A549 (cell line): ENCODE results near the gene CSMD2. TPM values are rescaled to one million over a fixed set of nuclear protein-coding genes. Genes with fewer than 3 reads are reported as not detected.

Experiments used
- ATAC-seq, 2 experiments: fragments of 200-7000 bp in 1 of 2; fragments of >200 bp in 1 of 2; cut with Nextera tagmentation in 1 of 2; cut with Tn5 transposase in 1 of 2; 3 replicates each; pipeline versions ENCODE4 v1.8.0 to v1.9.1; 2018 to 2020; ENCODE audit warnings: mild to moderate bottlenecking in 1 of 2, moderate library complexity in 1 of 2
- CTCF ChIA-PET: fragments of 300-600 bp; sonication (Branson Sonifier 250); formaldehyde crosslinking; extraction: SDS; loops from one replicate; lab custom pipeline; 2021; ENCODE audit warnings: antibody characterized with exemption, inconsistent platforms; lab: Yijun Ruan, JAX
- POLR2A ChIA-PET: fragments of 350-600 bp; formaldehyde crosslinking; extraction: SDS; loops from one replicate; lab custom pipeline; 2021; ENCODE audit warnings: antibody characterized with exemption, inconsistent platforms; lab: Yijun Ruan, JAX
- DNase-seq, 2 experiments: peaks; one replicate each; pipeline versions ENCODE4 v3.0.0 to v3.0.0-alpha.2; 2011 to 2016; ENCODE audit warnings: low read depth in 1 of 2, low spot score in 1 of 2
- FAIRE-seq: peaks from 2 replicates; lab custom pipeline; 2011; peaks lifted over from hg19 to GRCh38; lab: Jason Lieb, UNC
- H3K27ac ChIP-seq, 2 experiments: fragments of >200 bp; sonication (Bioruptor Twin); formaldehyde crosslinking; 3 replicates each; pipeline ENCODE4 v1.5.1; 2016 to 2017
- H3K4me1 ChIP-seq: fragments of >200 bp; sonication (Bioruptor Twin); formaldehyde crosslinking; 3 replicates; pipeline ENCODE4 v1.6.1; 2016
- H3K4me2 ChIP-seq: fragments of >200 bp; sonication (Bioruptor Twin); formaldehyde crosslinking; 3 replicates; pipeline ENCODE4 v1.6.1; 2016
- H3K4me3 ChIP-seq: fragments of >200 bp; sonication (Bioruptor Twin); formaldehyde crosslinking; 3 replicates; pipeline ENCODE4 v1.5.1; 2016
- H3K9me3 ChIP-seq: fragments of >200 bp; sonication (Bioruptor Twin); formaldehyde crosslinking; 3 replicates; pipeline ENCODE4 v1.6.1; 2016
- BHLHE40 ChIP-seq: IDR thresholded peaks from 2 replicates; pipeline ENCODE4 v1.6.1; 2012; ENCODE audit warnings: low read depth, low read length, inconsistent platforms
- CBX8 ChIP-seq: fragments of 200-600 bp; sonication (generic); IDR thresholded peaks from 2 replicates; pipeline ENCODE4 v1.6.1; 2016
- CEBPB ChIP-seq, 2 experiments: fragments of >200 bp in 1 of 2; sonication (Bioruptor Twin) in 1 of 2; formaldehyde crosslinking in 1 of 2; IDR thresholded peaks; 2 replicates each; pipeline ENCODE4 v1.6.1; 2012 to 2016
- CHD2 ChIP-seq: fragments of 150-350 bp; IDR thresholded peaks from 2 replicates; pipeline ENCODE4 v1.6.1; 2014; ENCODE audit warnings: low read length; ENCODE audit not compliant: partially characterized antibody
- CHD4 ChIP-seq: fragments of 200-600 bp; sonication (generic); IDR thresholded peaks from 2 replicates; pipeline ENCODE4 v1.6.1; 2016; ENCODE audit warnings: antibody characterized with exemption, mild to moderate bottlenecking, borderline replicate concordance
- EHMT2 ChIP-seq: fragments of 200-600 bp; sonication (generic); IDR thresholded peaks from 2 replicates; pipeline ENCODE4 v1.6.1; 2016; ENCODE audit warnings: antibody characterized with exemption, low read depth, mild to moderate bottlenecking, moderate library complexity
- HMGXB4 ChIP-seq: fragments of 250-450 bp; sonication (Bioruptor Pico); IDR thresholded peaks from 2 replicates; pipeline ENCODE4 v1.5.0; 2021; ENCODE audit warnings: mild to moderate bottlenecking, moderate library complexity, borderline replicate concordance
- HOXB13 ChIP-seq: fragments of 250-450 bp; sonication (Bioruptor Pico); IDR thresholded peaks from 2 replicates; pipeline ENCODE4 v1.5.0; 2020; ENCODE audit warnings: low read depth, mild to moderate bottlenecking, moderate library complexity
- HOXB5 ChIP-seq: fragments of 250-450 bp; sonication (Bioruptor Pico); IDR thresholded peaks from 2 replicates; pipeline ENCODE4 v1.5.0; 2020; ENCODE audit warnings: mild to moderate bottlenecking, moderate library complexity
- KDM1A ChIP-seq: fragments of 200-600 bp; sonication (generic); IDR thresholded peaks from 2 replicates; pipeline ENCODE4 v1.6.1; 2016; ENCODE audit warnings: low read depth, mild to moderate bottlenecking
- KDM5A ChIP-seq: fragments of 200-600 bp; sonication (generic); IDR thresholded peaks from 2 replicates; pipeline ENCODE4 v1.6.1; 2016; ENCODE audit warnings: antibody characterized with exemption, mild to moderate bottlenecking
- MYC ChIP-seq: IDR thresholded peaks from 2 replicates; pipeline ENCODE4 v1.6.1; 2012; ENCODE audit warnings: mild to moderate bottlenecking, inconsistent platforms, low read length, improper control_type of control experiment, borderline replicate concordance
- NFE2L2 ChIP-seq: fragments of 150-350 bp; conservative IDR thresholded peaks from 2 replicates; pipeline ENCODE4 v1.6.1; 2014; ENCODE audit warnings: low read length
- NPAS2 ChIP-seq: fragments of 250-450 bp; sonication (Bioruptor Pico); IDR thresholded peaks from 2 replicates; pipeline ENCODE4 v1.8.0; 2022; ENCODE audit warnings: mild to moderate bottlenecking, moderate library complexity, borderline replicate concordance
- NR3C1 ChIP-seq: fragments of >200 bp; sonication (Bioruptor Twin); formaldehyde crosslinking; IDR thresholded peaks from 3 replicates; pipeline ENCODE4 v1.6.1; 2017
- PBX3 ChIP-seq: IDR thresholded peaks from 2 replicates; pipeline ENCODE4 v1.6.1; 2012
- RAD21 ChIP-seq, 2 experiments: fragments of >200 bp in 1 of 2; sonication (Bioruptor Twin) in 1 of 2; formaldehyde crosslinking in 1 of 2; IDR thresholded peaks in 1 of 2; conservative IDR thresholded peaks in 1 of 2; 2 replicates in 1 of 2; 3 replicates in 1 of 2; pipeline ENCODE4 v1.6.1; 2012 to 2018; ENCODE audit warnings: inconsistent platforms in 1 of 2
- RFX5 ChIP-seq: fragments of 450-650 bp; IDR thresholded peaks from 2 replicates; pipeline ENCODE4 v1.7.1; 2014; ENCODE audit warnings: antibody characterized with exemption, mild to moderate bottlenecking, moderate library complexity
- RNF2 ChIP-seq: fragments of 200-600 bp; sonication (generic); IDR thresholded peaks from 2 replicates; pipeline ENCODE4 v1.6.1; 2016; ENCODE audit warnings: low read depth, mild to moderate bottlenecking, antibody characterized with exemption, moderate library complexity, borderline replicate concordance
- TFCP2L1 ChIP-seq: fragments of 250-450 bp; sonication (Bioruptor Pico); IDR thresholded peaks from 2 replicates; pipeline ENCODE4 v1.5.0; 2021; ENCODE audit warnings: mild to moderate bottlenecking
- ZC3H11A ChIP-seq: fragments of 450-650 bp; IDR thresholded peaks from 2 replicates; pipeline ENCODE4 v1.6.1; 2014; ENCODE audit warnings: antibody characterized with exemption, mild to moderate bottlenecking
- ZNF302 ChIP-seq: fragments of 250-450 bp; sonication (Bioruptor Pico); IDR thresholded peaks from 2 replicates; pipeline ENCODE4 v1.9.0; 2021; ENCODE audit warnings: inconsistent platforms, mild to moderate bottlenecking, moderate library complexity
- ZSCAN20 ChIP-seq: fragments of 250-450 bp; sonication (Bioruptor Pico); IDR thresholded peaks from 2 replicates; pipeline ENCODE4 v1.8.0; 2022; ENCODE audit warnings: mild to moderate bottlenecking, moderate library complexity
- WGBS: methylation state at CpG from one replicate; pipeline ENCODE4 v1.1.6; 2017; ENCODE audit errors: missing lambda C conversion rate; 5-methylcytosine and 5-hydroxymethylcytosine counted together
- polyA plus RNA-seq, 4 experiments: library from polyadenylated mRNA; depleted of rRNA in 3 of 4; stranded (reverse); fragments of >200 nt; fragmentation: RNase III in 1 of 4; extraction: RNeasy Plus Mini Kit Qiagen cat#74134 plus additional on column Dnase treatment in 1 of 4; gene quantifications; 2 replicates in 3 of 4; 3 replicates in 1 of 4; pipeline ENCODE4 v1.2.3, GENCODE V29; 2011 to 2017
- TF ChIP-seq, protein P1 (sequence below): fragments of 150-350 bp; IDR thresholded peaks from 2 replicates; pipeline ENCODE4 v1.6.1; 2014; ENCODE audit warnings: low read depth, mild to moderate bottlenecking, low read length
- TF ChIP-seq, protein P2 (sequence below): IDR thresholded peaks from 2 replicates; pipeline ENCODE4 v1.6.1; 2012
- TF ChIP-seq, protein P3 (sequence below): fragments of 450-650 bp; IDR thresholded peaks from 2 replicates; pipeline ENCODE4 v1.6.1; 2014; ENCODE audit warnings: antibody characterized with exemption

The CSMD2 gene
- polyA plus RNA-seq, 2 of the 4 experiments (the other 2 are of a cell fraction) = not detected

DNA sequence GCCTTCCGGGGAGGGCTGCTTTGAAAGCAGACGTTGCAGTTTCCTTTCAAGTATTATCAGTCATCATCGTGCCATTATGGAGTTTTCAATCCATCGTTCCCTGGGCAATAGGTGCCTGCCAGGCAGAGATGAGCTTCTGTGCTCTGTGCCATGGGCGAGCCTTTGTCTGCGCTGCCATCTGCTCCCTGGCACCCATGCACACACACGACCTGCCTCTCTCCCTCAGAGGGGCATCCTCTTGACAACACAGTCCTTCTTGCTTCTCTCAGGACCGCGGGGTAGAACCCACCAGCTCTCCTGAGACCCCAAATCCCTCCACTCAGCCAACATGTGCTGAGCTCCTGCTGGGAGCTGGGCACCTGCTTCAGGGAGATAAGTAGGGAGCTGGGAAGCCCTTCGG, 151.9 kb downstream of the CSMD2 start:
- no peak overlapping the region for H3K27ac ChIP-seq
- CTCF ChIA-PET = interaction anchor here (0.7 to 1.2 kb wide), 2 partner anchors 10 to 388 kb away, joined by 3 read pairs; no protein-coding TSS in a partner anchor
- FAIRE-seq (no peak), ATAC-seq (no peak), DNase-seq (no peak)
- 9% methylated on average over 8 of the region's 10 CpGs for WGBS
- H3K4me3 ChIP-seq = no peak overlapping the region
- H3K4me1 ChIP-seq = no peaks in the 10 kb centered on the region
- H3K9me3 ChIP-seq = no peaks in the 10 kb centered on the region
- no peak for TF ChIP-seq ZSCAN20
- TF ChIP-seq PBX3 = no peak
- no peak for TF ChIP-seq KDM1A
- no peak for TF ChIP-seq NFE2L2
- TF ChIP-seq CBX8 = no peak
- no peak for TF ChIP-seq RNF2
- TF ChIP-seq CHD4 = no peak
- TF ChIP-seq BHLHE40 = no peak
- TF ChIP-seq CHD2 = no peak
- TF ChIP-seq NPAS2 (CRISPR knock-in tag) = no peak
- TF ChIP-seq HOXB5 (CRISPR knock-in tag) = no peak
- TF ChIP-seq KDM5A = no peak
- TF ChIP-seq HMGXB4 = no peak
- TF ChIP-seq, protein P1, sequence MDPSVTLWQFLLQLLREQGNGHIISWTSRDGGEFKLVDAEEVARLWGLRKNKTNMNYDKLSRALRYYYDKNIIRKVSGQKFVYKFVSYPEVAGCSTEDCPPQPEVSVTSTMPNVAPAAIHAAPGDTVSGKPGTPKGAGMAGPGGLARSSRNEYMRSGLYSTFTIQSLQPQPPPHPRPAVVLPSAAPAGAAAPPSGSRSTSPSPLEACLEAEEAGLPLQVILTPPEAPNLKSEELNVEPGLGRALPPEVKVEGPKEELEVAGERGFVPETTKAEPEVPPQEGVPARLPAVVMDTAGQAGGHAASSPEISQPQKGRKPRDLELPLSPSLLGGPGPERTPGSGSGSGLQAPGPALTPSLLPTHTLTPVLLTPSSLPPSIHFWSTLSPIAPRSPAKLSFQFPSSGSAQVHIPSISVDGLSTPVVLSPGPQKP = no peak
- no peak for TF ChIP-seq RAD21 (conservative IDR thresholded peaks at IDR 0.05 in 1 of 2, IDR thresholded peaks at IDR 0.05 in 1 of 2)
- no peak for TF ChIP-seq ZNF302
- POLR2A ChIA-PET = no interaction called here
- no peak overlapping the region for H3K4me2 ChIP-seq

DNA sequence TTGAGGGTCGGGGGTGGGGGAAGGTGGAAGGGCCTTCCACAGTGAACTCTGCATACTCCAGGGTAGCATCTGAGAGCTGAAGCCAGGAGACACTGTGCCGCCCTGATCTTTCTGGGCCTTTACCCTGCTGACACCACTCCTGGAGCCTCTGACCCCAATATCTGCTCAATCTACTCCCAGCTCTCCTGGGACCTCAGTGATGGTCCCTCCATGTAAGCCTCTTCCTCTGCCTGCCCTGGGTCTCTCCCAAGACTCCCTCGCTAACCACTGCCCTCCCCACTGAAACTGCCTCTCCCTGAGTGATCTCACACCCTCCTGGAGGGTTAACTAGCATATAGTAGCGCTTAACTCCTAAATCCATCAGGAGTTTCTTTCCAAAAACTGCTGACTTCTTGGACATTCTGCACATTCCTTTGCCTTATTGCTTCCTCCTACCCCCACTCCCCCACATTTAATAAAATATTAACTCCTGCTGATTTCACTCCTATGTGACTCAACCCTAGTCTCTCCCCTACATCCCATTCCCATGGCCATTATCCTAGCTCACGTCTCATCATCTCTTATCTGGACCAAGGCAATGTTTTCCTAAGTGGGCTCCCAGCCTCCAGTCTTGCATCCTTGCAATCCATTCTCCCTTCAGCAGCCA, 155.6 kb downstream of the CSMD2 start:
- no peak for DNase-seq
- H3K9me3 ChIP-seq = no peaks in the 10 kb centered on the region
- no peak for ATAC-seq
- ChIA-PET POLR2A (no interaction called here), CTCF (no interaction called here)
- H3K4me1 ChIP-seq = no peaks in the 10 kb centered on the region
- FAIRE-seq = no peak
- H3K27ac ChIP-seq = no peak overlapping the region
- TF ChIP-seq CEBPB (IDR thresholded peaks at IDR 0.05) (no peak), RNF2 (no peak), NR3C1 (no peak), ZNF302 (no peak), MYC (no peak), HOXB13 (CRISPR knock-in tag) (no peak), CBX8 (no peak), TFCP2L1 (CRISPR knock-in tag) (no peak), ZC3H11A (no peak), RFX5 (no peak), EHMT2 (no peak), RAD21 (conservative IDR thresholded peaks at IDR 0.05 in 1 of 2, IDR thresholded peaks at IDR 0.05 in 1 of 2) (no peak)
- TF ChIP-seq, protein P2, sequence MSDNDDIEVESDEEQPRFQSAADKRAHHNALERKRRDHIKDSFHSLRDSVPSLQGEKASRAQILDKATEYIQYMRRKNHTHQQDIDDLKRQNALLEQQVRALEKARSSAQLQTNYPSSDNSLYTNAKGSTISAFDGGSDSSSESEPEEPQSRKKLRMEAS = no peak
- TF ChIP-seq, protein P1 = no peak
- TF ChIP-seq, protein P3, sequence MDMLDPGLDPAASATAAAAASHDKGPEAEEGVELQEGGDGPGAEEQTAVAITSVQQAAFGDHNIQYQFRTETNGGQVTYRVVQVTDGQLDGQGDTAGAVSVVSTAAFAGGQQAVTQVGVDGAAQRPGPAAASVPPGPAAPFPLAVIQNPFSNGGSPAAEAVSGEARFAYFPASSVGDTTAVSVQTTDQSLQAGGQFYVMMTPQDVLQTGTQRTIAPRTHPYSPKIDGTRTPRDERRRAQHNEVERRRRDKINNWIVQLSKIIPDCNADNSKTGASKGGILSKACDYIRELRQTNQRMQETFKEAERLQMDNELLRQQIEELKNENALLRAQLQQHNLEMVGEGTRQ = no peak
- WGBS = 0% methylated on average over 3 of the region's 5 CpGs
- H3K4me3 ChIP-seq = no peak overlapping the region
- no peak overlapping the region for H3K4me2 ChIP-seq
